OCI-LY7 (cell line): ENCODE results near the gene CNTNAP5. TPM values are rescaled to one million over a fixed set of nuclear protein-coding genes. Genes with fewer than 3 reads are reported as not detected.

Experiments used
- BruUV-seq: library from RNA; stranded (reverse); fragments of 400-500 nt; replicated peaks from 2 replicates; lab custom pipeline; 2021; lab: Mats Ljungman, UMichigan
- CTCF ChIA-PET: fragments of 300-600 bp; sonication (Branson Sonifier 250); formaldehyde crosslinking; loops from one replicate; lab custom pipeline; 2022; ENCODE audit warnings: antibody characterized with exemption; ENCODE audit not compliant: unreplicated experiment; lab: Charles Lee
- POLR2A ChIA-PET: fragments of 300-600 bp; sonication (Branson Sonifier 250); formaldehyde crosslinking; loops from one replicate; lab custom pipeline; 2022; ENCODE audit warnings: antibody characterized with exemption; lab: Charles Lee
- DNase-seq: peaks from one replicate; pipeline ENCODE4 v3.0.0-alpha.2; 2015; ENCODE audit warnings: low spot score
- H2AFZ ChIP-seq: fragments of 200-600 bp; sonication (generic), shearing (Covaris generic); 2 replicates; pipeline ENCODE4 v1.6.1; 2014; ENCODE audit warnings: mild to moderate bottlenecking, antibody characterized with exemption, low read length, moderate library complexity
- H3K27ac ChIP-seq: fragments of 200-600 bp; sonication (generic); 2 replicates; pipeline ENCODE4 v1.5.1; 2014; ENCODE audit warnings: mixed run types, low read depth, mild to moderate bottlenecking, moderate library complexity, low read length, inconsistent platforms; ENCODE audit not compliant: poor library complexity, severe bottlenecking
- H3K36me3 ChIP-seq: fragments of 200-600 bp; sonication (generic); 2 replicates; pipeline ENCODE4 v1.6.1; 2014; ENCODE audit warnings: mild to moderate bottlenecking, antibody characterized with exemption, low read length, moderate library complexity, mixed read lengths; ENCODE audit not compliant: insufficient read depth
- H3K4me1 ChIP-seq: fragments of 200-600 bp; sonication (generic); 2 replicates; pipeline ENCODE4 v1.5.1; 2014; ENCODE audit warnings: mild to moderate bottlenecking, low read length; ENCODE audit not compliant: insufficient read depth, poor library complexity, severe bottlenecking
- H3K4me2 ChIP-seq: fragments of 200-600 bp; sonication (generic); 2 replicates; pipeline ENCODE4 v1.6.1; 2014; ENCODE audit warnings: mild to moderate bottlenecking, low read length
- H3K4me3 ChIP-seq: fragments of 200-600 bp; sonication (generic); 2 replicates; pipeline ENCODE4 v1.5.1; 2014; ENCODE audit warnings: mild to moderate bottlenecking, low read depth, low read length; ENCODE audit not compliant: poor library complexity, severe bottlenecking
- H3K79me2 ChIP-seq: fragments of 200-600 bp; sonication (generic); 2 replicates; pipeline ENCODE4 v1.6.1; 2016; ENCODE audit warnings: low read depth, mild to moderate bottlenecking, low read length, moderate library complexity, mixed read lengths; ENCODE audit not compliant: insufficient read depth
- H3K9me2 ChIP-seq: fragments of 200-600 bp; sonication (generic); 2 replicates; pipeline ENCODE4 v1.6.1; 2016; ENCODE audit warnings: mild to moderate bottlenecking, low read length, mixed read lengths; ENCODE audit not compliant: insufficient read depth
- H3K9me3 ChIP-seq: fragments of 200-600 bp; sonication (generic); 2 replicates; pipeline ENCODE4 v1.6.1; 2014; ENCODE audit warnings: mild to moderate bottlenecking, mixed run types, low read length, mixed read lengths
- H4K20me1 ChIP-seq: fragments of 200-600 bp; sonication (generic); 2 replicates; pipeline ENCODE4 v1.6.1; 2014; ENCODE audit warnings: mild to moderate bottlenecking, antibody characterized with exemption, low read length, moderate library complexity, mixed read lengths; ENCODE audit not compliant: insufficient read depth
- EZH2phosphoT487 ChIP-seq: fragments of 200-600 bp; sonication (generic); IDR thresholded peaks from 2 replicates; pipeline ENCODE4 v1.6.1; 2018; ENCODE audit warnings: low read depth, borderline replicate concordance, mild to moderate bottlenecking, mixed run types, antibody characterized with exemption, low read length, moderate library complexity, mixed read lengths
- intact Hi-C: fragments of 100-400 bp; cut with micrococcal nuclease; formaldehyde crosslinking; loops from one replicate; pipeline ENCODE4 v1.10.0; 2022; ENCODE audit not compliant: unreplicated experiment
- total RNA-seq, 2 experiments: library from RNA; depleted of rRNA in 1 of 2; stranded (reverse); fragments of >200 nt in 1 of 2; shearing (Covaris generic) in 1 of 2; gene quantifications; 2 replicates each; pipeline ENCODE4 v1.2.3, GENCODE V29; 2014 to 2022
- TF ChIP-seq, protein P1 (sequence below): fragments of 200-600 bp; sonication (generic); conservative IDR thresholded peaks from 2 replicates; pipeline ENCODE4 v1.5.1; 2014; ENCODE audit warnings: mild to moderate bottlenecking, antibody characterized with exemption, low read length, moderate library complexity, mixed read lengths

Gene CNTNAP5
- total RNA-seq, 2 experiments from 2014 or later, result not detected

DNA sequence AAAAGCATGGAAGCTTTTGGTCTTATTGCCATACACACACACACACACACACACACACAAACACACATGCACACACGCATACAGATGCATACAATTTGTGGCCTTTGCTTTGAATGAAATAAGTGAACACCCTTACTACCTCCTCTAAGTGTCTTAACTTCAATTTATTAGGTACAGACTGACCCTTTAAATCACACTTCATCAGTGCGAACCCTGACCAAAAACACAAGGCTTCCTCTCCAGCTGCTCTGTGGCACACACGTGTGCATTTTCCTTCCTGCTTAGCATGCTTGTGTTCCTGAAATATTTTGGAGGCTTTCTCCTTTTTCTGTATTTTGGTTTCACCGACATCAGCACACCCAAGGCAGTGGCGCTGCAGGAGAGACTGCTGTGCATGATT, 96.0 kb downstream of the CNTNAP5 start:
- H3K4me1 ChIP-seq, result no peaks in the 10 kb centered on the region
- intact Hi-C loops, result no loop called here
- H3K27ac ChIP-seq, result no peak overlapping the region
- H3K79me2 ChIP-seq, result no peaks in the 10 kb centered on the region
- no peak overlapping the region for H3K4me2 ChIP-seq
- no peaks in the 10 kb centered on the region for H3K9me2 ChIP-seq
- H3K4me3 ChIP-seq, result no peak overlapping the region
- H2AFZ ChIP-seq, result no peak overlapping the region
- CTCF ChIA-PET, result no interaction called here
- H4K20me1 ChIP-seq, result no peaks in the 10 kb centered on the region
- TF ChIP-seq, protein P1, sequence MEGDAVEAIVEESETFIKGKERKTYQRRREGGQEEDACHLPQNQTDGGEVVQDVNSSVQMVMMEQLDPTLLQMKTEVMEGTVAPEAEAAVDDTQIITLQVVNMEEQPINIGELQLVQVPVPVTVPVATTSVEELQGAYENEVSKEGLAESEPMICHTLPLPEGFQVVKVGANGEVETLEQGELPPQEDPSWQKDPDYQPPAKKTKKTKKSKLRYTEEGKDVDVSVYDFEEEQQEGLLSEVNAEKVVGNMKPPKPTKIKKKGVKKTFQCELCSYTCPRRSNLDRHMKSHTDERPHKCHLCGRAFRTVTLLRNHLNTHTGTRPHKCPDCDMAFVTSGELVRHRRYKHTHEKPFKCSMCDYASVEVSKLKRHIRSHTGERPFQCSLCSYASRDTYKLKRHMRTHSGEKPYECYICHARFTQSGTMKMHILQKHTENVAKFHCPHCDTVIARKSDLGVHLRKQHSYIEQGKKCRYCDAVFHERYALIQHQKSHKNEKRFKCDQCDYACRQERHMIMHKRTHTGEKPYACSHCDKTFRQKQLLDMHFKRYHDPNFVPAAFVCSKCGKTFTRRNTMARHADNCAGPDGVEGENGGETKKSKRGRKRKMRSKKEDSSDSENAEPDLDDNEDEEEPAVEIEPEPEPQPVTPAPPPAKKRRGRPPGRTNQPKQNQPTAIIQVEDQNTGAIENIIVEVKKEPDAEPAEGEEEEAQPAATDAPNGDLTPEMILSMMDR, result no peak
- TF ChIP-seq EZH2phosphoT487, result no peak
- H3K9me3 ChIP-seq, result no peaks in the 10 kb centered on the region
- DNase-seq, result no peak
- BruUV-seq, result no TSS peak
- POLR2A ChIA-PET, result no interaction called here
- no peaks in the 10 kb centered on the region for H3K36me3 ChIP-seq

DNA sequence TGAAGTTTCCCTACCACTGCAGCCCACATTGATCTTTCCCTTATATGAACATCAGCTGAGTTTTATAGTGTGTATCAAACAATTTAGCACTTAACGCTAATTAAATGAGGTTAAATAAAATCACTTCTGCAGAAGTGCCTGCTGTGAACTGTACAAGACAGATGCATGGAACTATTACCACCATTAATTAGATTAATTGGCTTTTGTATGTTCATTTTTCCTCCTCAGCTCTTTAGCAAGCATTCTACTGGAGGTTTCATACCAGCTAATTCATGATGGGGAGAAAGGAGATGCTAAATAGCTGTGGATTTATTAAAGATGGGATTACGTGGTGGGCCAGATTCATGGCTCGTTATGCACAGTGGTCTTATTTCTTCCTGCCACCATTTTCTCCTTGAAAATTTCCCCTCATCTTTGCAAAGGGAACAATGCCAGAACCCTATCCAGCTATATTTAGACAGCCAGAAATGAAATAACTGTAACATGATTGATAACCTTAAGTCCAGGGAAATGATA, 96.7 kb downstream of the CNTNAP5 start:
- H2AFZ ChIP-seq, result no peak overlapping the region
- DNase-seq, result no peak
- H3K4me2 ChIP-seq, result no peak overlapping the region
- H3K79me2 ChIP-seq, result no peaks in the 10 kb centered on the region
- H4K20me1 ChIP-seq, result no peaks in the 10 kb centered on the region
- BruUV-seq, result no TSS peak
- H3K4me1 ChIP-seq, result no peaks in the 10 kb centered on the region
- TF ChIP-seq, protein P1, result no peak
- no peak for TF ChIP-seq EZH2phosphoT487
- CTCF ChIA-PET, result no interaction called here
- POLR2A ChIA-PET, result no interaction called here
- H3K4me3 ChIP-seq, result no peak overlapping the region
- no peaks in the 10 kb centered on the region for H3K36me3 ChIP-seq
- H3K9me3 ChIP-seq, result no peaks in the 10 kb centered on the region
- H3K9me2 ChIP-seq, result no peaks in the 10 kb centered on the region
- intact Hi-C loops, result no loop called here
- H3K27ac ChIP-seq, result no peak overlapping the region

GRCh38 chr2:124122340-124122739, 97.3 kb downstream of the CNTNAP5 start:
- ChIA-PET POLR2A (no interaction called here), CTCF (no interaction called here)
- Histone ChIP-seq H3K9me3 (no peaks in the 10 kb centered on the region), H4K20me1 (no peaks in the 10 kb centered on the region), H3K9me2 (no peaks in the 10 kb centered on the region), H3K4me2 (no peak overlapping the region), H3K4me3 (no peak overlapping the region), H3K36me3 (no peaks in the 10 kb centered on the region), H3K4me1 (no peaks in the 10 kb centered on the region), H3K79me2 (no peaks in the 10 kb centered on the region), H3K27ac (no peak overlapping the region), H2AFZ (no peak overlapping the region)
- intact Hi-C loops, result no loop called here
- BruUV-seq, result no TSS peak
- TF ChIP-seq, protein P1, result no peak
- TF ChIP-seq EZH2phosphoT487, result no peak
- DNase-seq, result no peak
